Fibroblast of lung (primary cell): ENCODE results near the gene CDKN3. TPM values are rescaled to one million over a fixed set of nuclear protein-coding genes. Genes with fewer than 3 reads are reported as not detected.

Experiments
- DNase-seq, 2 donors: peaks; one replicate each; pipeline versions ENCODE4 v3.0.0 to v3.0.0-alpha.2; 2010; ENCODE audit warnings: low read depth in 2 of 2
- H2AFZ ChIP-seq: 2 replicates; pipeline ENCODE4 v1.5.1; 2012; ENCODE audit warnings: low read length, control low read depth, inconsistent platforms
- H3K27ac ChIP-seq: 2 replicates; pipeline ENCODE4 v1.5.1; 2011; ENCODE audit warnings: low read length, control low read depth; ENCODE audit not compliant: insufficient read depth
- H3K27me3 ChIP-seq: 2 replicates; pipeline ENCODE4 v1.5.1; 2011; ENCODE audit warnings: mild to moderate bottlenecking, low read length; ENCODE audit not compliant: control insufficient read depth, insufficient read depth
- H3K36me3 ChIP-seq: 2 replicates; pipeline ENCODE4 v1.5.1; 2011; ENCODE audit warnings: low read length; ENCODE audit not compliant: control insufficient read depth, insufficient read depth
- H3K4me1 ChIP-seq: 2 replicates; pipeline ENCODE4 v1.5.1; 2011; ENCODE audit warnings: low read length; ENCODE audit not compliant: control insufficient read depth, insufficient read depth; ENCODE audit errors: extremely low read depth
- H3K4me2 ChIP-seq: 2 replicates; pipeline ENCODE4 v1.5.1; 2011; ENCODE audit warnings: low read length, control low read depth; ENCODE audit not compliant: insufficient read depth; ENCODE audit errors: extremely low read depth
- H3K4me3 ChIP-seq, 4 experiments: fragments of 200-600 bp in 1 of 4; sonication (generic) in 1 of 4; replicated peaks in 1 of 4; 2 replicates each; pipeline ENCODE4 v1.5.1; 2011 to 2016; ENCODE audit warnings: low read length in 4 of 4, low read depth in 3 of 4, mild to moderate bottlenecking in 3 of 4, control low read depth in 2 of 4, inconsistent platforms in 1 of 4, mixed read lengths in 1 of 4; ENCODE audit not compliant: insufficient read depth in 1 of 4; ENCODE audit errors: control extremely low read depth in 1 of 4
- H3K79me2 ChIP-seq: 2 replicates; pipeline ENCODE4 v1.5.1; 2012; ENCODE audit warnings: mild to moderate bottlenecking, low read length, inconsistent platforms; ENCODE audit not compliant: control insufficient read depth, insufficient read depth
- H3K9ac ChIP-seq: 2 replicates; pipeline ENCODE4 v1.5.1; 2011; ENCODE audit warnings: mild to moderate bottlenecking, low read length, control low read depth; ENCODE audit not compliant: insufficient read depth
- H3K9me3 ChIP-seq: 2 replicates; pipeline ENCODE4 v1.5.1; 2012; ENCODE audit warnings: low read depth, low read length; ENCODE audit not compliant: control insufficient read depth, insufficient read depth
- H4K20me1 ChIP-seq: 2 replicates; pipeline ENCODE4 v1.5.1; 2011; ENCODE audit warnings: low read length; ENCODE audit not compliant: control insufficient read depth, insufficient read depth; ENCODE audit errors: extremely low read depth
- CTCF ChIP-seq, 2 donors: IDR thresholded peaks in 1 of 2; conservative IDR thresholded peaks in 1 of 2; 1 replicate in 1 of 2; 2 replicates in 1 of 2; pipeline ENCODE4 v1.5.1; 2011 to 2012; ENCODE audit warnings: low read length in 2 of 2, control low read depth in 1 of 2, inconsistent platforms in 1 of 2, low read depth in 1 of 2, mild to moderate bottlenecking in 1 of 2
- EZH2 ChIP-seq: IDR thresholded peaks from 2 replicates; pipeline ENCODE4 v1.5.1; 2012; ENCODE audit warnings: low read length, control low read depth, mild to moderate bottlenecking; ENCODE audit errors: missing control alignments
- polyA plus RNA-seq, 2 donors: library from polyadenylated mRNA; depleted of rRNA in 1 of 2; stranded (reverse) in 1 of 2; unstranded in 1 of 2; fragments of >200 nt; gene quantifications; 2 replicates each; pipeline ENCODE4 v1.2.1, GENCODE V29; 2011 to 2012; ENCODE audit warnings: missing spikeins in 1 of 2
- total RNA-seq: library from RNA; depleted of rRNA; stranded (reverse); fragments of >200 nt; gene quantifications from 2 replicates; pipeline ENCODE4 v1.2.1, GENCODE V29; 2014

CDKN3 gene
- total and polyA plus RNA-seq, 2 donors (not counting 1 experiment from before 2014, with no cell fraction given) = 27.0 to 51.5 TPM

- H3K4me3 ChIP-seq = no peak overlapping the region
- peaks cover 11% of the 10 kb centered on the region for H3K79me2 ChIP-seq
- no peak overlapping the region for H2AFZ ChIP-seq
- H3K27me3 ChIP-seq = no peaks in the 10 kb centered on the region
- TF ChIP-seq EZH2 (no peak), CTCF (conservative IDR thresholded peaks at IDR 0.05 in 1 of 2, IDR thresholded peaks at IDR 0.05 in 1 of 2; ENCODE audit: low read depth in 1 of 2, low read length in 2 of 2) (no peak)
- H3K9ac ChIP-seq = no peak overlapping the region
- H3K4me1 ChIP-seq = peaks cover 8% of the 10 kb centered on the region
- DNase-seq = no peak
- H4K20me1 ChIP-seq = no peaks in the 10 kb centered on the region
- no peaks in the 10 kb centered on the region for H3K36me3 ChIP-seq
- no peak overlapping the region for H3K4me2 ChIP-seq
- no peak overlapping the region for H3K27ac ChIP-seq
- H3K9me3 ChIP-seq = no peaks in the 10 kb centered on the region
Measured at GRCh38 chr14:54444681-54445080, 47.9 kb downstream of the CDKN3 start.

- Histone ChIP-seq H2AFZ (no peak overlapping the region), H3K9ac (no peak overlapping the region), H3K4me2 (peak overlapping the region; percentile 13), H3K4me3 (no peak overlapping the region), H4K20me1 (no peaks in the 10 kb centered on the region), H3K27ac (no peak overlapping the region), H3K27me3 (no peaks in the 10 kb centered on the region), H3K36me3 (no peaks in the 10 kb centered on the region), H3K79me2 (no peaks in the 10 kb centered on the region), H3K4me1 (peaks cover 12% of the 10 kb centered on the region), H3K9me3 (no peaks in the 10 kb centered on the region)
- no peak for TF ChIP-seq EZH2
- no peak for TF ChIP-seq CTCF (conservative IDR thresholded peaks at IDR 0.05 in 1 of 2, IDR thresholded peaks at IDR 0.05 in 1 of 2; ENCODE audit: low read depth in 1 of 2, low read length in 2 of 2)
- DNase-seq = peak; percentile 17 to 36
Measured at GRCh38 chr14:54446161-54446693, 49.4 kb downstream of the CDKN3 start.

- Histone ChIP-seq H3K9me3 (no peaks in the 10 kb centered on the region), H3K9ac (no peak overlapping the region), H3K79me2 (no peaks in the 10 kb centered on the region), H3K4me3 (no peak overlapping the region), H4K20me1 (no peaks in the 10 kb centered on the region), H3K36me3 (no peaks in the 10 kb centered on the region), H3K27ac (no peak overlapping the region), H2AFZ (no peak overlapping the region), H3K4me1 (peaks cover 9% of the 10 kb centered on the region), H3K27me3 (no peaks in the 10 kb centered on the region), H3K4me2 (no peak overlapping the region)
- TF ChIP-seq EZH2 (no peak), CTCF (conservative IDR thresholded peaks at IDR 0.05 in 1 of 2, IDR thresholded peaks at IDR 0.05 in 1 of 2; ENCODE audit: low read depth in 1 of 2, low read length in 2 of 2) (no peak)
- DNase-seq = peak in 1 of 2 donors; percentile 88
Measured at GRCh38 chr14:54447231-54447692, 50.5 kb downstream of the CDKN3 start.
